PFSK-1 (cell line): ENCODE data around the gene LAMA3.

Experiments
- POLR2AphosphoS5 ChIP-seq: IDR thresholded peaks from 2 replicates; pipeline ENCODE4 v1.6.1; 2012; ENCODE audit warnings: low read depth, mild to moderate bottlenecking, control low read depth, low read length, moderate library complexity
- REST ChIP-seq, 2 experiments: IDR thresholded peaks; 2 replicates each; pipeline versions ENCODE4 v1.6.1 to v1.8.0; 2011 to 2012; ENCODE audit warnings: low read depth in 2 of 2, low read length in 2 of 2, control low read depth in 1 of 2, inconsistent platforms in 1 of 2, mild to moderate bottlenecking in 1 of 2, moderate library complexity in 1 of 2; ENCODE audit not compliant: insufficient read depth in 1 of 2
- SIN3A ChIP-seq: IDR thresholded peaks from 2 replicates; pipeline ENCODE4 v1.6.1; 2012; ENCODE audit warnings: mild to moderate bottlenecking, low read length, moderate library complexity, borderline replicate concordance; ENCODE audit not compliant: insufficient read depth
- TAF1 ChIP-seq: IDR thresholded peaks from 2 replicates; pipeline ENCODE4 v1.6.1; 2012; ENCODE audit warnings: low read length, control low read depth, borderline replicate concordance; ENCODE audit not compliant: insufficient read depth

- no peak for TF ChIP-seq TAF1
- TF ChIP-seq POLR2AphosphoS5: no peak
- no peak for TF ChIP-seq REST (IDR thresholded peaks at IDR 0.05; ENCODE audit: insufficient read depth in 1 of 2, low read depth in 2 of 2, low read length in 2 of 2)
- TF ChIP-seq SIN3A: no peak
Observed at GRCh38 chr18:23880931-23881617, 191.8 kb downstream of the LAMA3 start.
